Measurements from ENCODE around the gene PIP5K1B. TPM values are rescaled to one million over a fixed set of nuclear protein-coding genes. Genes with fewer than 3 reads are reported as not detected.

The PIP5K1B gene
- total and polyA plus RNA-seq, 2 experiments from 2014 or later: 3.7 to 10.2 TPM

DNA sequence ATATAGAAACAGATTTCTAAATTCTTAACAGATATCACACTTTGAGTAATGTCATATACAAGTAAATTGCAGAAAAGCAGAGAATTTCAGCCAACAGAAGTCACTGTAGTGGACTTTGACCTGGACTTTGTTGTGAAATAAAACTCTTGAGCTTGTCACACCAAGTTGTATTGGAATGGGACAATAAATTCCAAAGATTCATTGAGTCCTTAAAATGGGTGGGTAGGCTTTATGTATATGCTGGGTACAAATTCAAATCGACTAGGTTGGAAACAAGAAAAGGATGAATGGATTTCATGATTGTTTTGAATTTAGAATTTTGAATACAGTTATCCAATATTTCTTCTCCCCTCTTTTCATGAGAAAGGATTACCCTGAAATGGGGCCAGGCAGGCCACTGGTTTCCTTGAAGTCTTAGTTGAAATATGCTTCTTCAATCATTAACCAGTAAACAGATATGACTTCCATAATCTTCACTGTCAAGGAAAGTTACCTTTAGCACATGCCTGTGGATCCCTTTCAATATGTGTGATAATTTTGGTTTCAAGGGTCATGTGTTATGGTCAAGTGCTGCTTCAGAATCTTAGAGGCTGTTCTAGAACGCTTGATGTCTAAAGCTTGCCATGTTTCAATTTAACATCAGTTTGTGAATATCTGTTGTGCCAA is 25.7 kb downstream of the PIP5K1B start:
- H3K9me2 ChIP-seq (replicated peaks; ENCODE audit: insufficient read depth): no peaks in the 10 kb centered on the region
- 73% methylated on average over 2 of the region's 2 CpGs for WGBS (ENCODE audit: low lambda C conversion rate, missing lambda C conversion rate)
- H3K27ac ChIP-seq: peak overlapping the region; percentile 79
- DNase-seq (ENCODE audit: low spot score): peak; percentile 43
- H3K36me3 ChIP-seq (replicated peaks; ENCODE audit: insufficient read depth, low read depth): no peaks in the 10 kb centered on the region
- TF ChIP-seq EZH2 (IDR thresholded peaks at IDR 0.05; ENCODE audit: borderline replicate concordance) (no peak), EZH2phosphoT487 (IDR thresholded peaks at IDR 0.05; ENCODE audit: low read depth, severe bottlenecking, unreplicated experiment) (no peak)
- TF ChIP-seq, protein P1, sequence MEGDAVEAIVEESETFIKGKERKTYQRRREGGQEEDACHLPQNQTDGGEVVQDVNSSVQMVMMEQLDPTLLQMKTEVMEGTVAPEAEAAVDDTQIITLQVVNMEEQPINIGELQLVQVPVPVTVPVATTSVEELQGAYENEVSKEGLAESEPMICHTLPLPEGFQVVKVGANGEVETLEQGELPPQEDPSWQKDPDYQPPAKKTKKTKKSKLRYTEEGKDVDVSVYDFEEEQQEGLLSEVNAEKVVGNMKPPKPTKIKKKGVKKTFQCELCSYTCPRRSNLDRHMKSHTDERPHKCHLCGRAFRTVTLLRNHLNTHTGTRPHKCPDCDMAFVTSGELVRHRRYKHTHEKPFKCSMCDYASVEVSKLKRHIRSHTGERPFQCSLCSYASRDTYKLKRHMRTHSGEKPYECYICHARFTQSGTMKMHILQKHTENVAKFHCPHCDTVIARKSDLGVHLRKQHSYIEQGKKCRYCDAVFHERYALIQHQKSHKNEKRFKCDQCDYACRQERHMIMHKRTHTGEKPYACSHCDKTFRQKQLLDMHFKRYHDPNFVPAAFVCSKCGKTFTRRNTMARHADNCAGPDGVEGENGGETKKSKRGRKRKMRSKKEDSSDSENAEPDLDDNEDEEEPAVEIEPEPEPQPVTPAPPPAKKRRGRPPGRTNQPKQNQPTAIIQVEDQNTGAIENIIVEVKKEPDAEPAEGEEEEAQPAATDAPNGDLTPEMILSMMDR (IDR thresholded peaks at IDR 0.05; ENCODE audit: poor library complexity): no peak
- H3K9me3 ChIP-seq (ENCODE audit: low read depth): no peaks in the 10 kb centered on the region
- H2AFZ ChIP-seq: no peak overlapping the region
- H3K27me3 ChIP-seq: no peaks in the 10 kb centered on the region
- H3K4me3 ChIP-seq: no peak overlapping the region
- peak overlapping the region; percentile 58 for H3K4me2 ChIP-seq
- peaks cover 33% of the 10 kb centered on the region for H3K79me2 ChIP-seq
- H3K4me1 ChIP-seq (ENCODE audit: insufficient read depth): peaks cover 20% of the 10 kb centered on the region
- no peaks in the 10 kb centered on the region for H4K20me1 ChIP-seq (ENCODE audit: insufficient read depth, poor library complexity, severe bottlenecking)

GRCh38 chr9:68731857-68732256 is 26.8 kb downstream of the PIP5K1B start:
- Histone ChIP-seq H3K79me2 (peaks cover 30% of the 10 kb centered on the region), H3K9me2 (replicated peaks; ENCODE audit: insufficient read depth) (no peaks in the 10 kb centered on the region)
- 47% methylated on average over 5 of the region's 5 CpGs for WGBS (ENCODE audit: low lambda C conversion rate, missing lambda C conversion rate)

DNA sequence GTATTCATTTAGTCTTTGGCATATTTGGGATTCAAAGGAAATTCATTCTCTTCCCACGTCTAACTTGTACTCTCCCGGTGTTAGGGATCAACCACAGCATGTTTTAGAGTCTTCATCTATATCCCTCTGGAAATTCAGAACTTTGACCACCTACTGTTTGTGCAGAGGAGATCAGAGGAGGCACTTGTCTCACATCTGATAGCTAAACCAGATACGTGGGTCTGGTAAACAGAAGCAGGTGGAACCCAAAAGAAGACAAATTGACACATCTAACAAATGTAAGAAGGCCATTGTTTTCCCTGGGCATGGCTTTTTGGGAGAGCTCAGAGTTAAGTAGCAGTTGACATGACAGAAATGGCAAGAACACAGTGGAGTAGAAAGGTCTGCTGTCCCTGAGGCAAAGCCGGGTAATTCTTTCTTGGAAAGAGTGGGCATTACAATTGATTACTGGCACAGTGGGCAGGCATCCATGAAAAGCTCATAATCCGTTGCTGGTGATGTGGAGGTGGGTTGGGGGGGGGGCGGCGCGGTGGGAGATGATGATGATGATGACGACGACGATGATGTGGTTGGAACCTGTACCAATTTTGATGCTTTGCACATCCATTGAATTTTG is 27.5 kb downstream of the PIP5K1B start:
- peak overlapping the region; percentile 58 for H3K4me2 ChIP-seq
- H3K9me3 ChIP-seq (ENCODE audit: low read depth): no peaks in the 10 kb centered on the region
- no peak overlapping the region for H3K4me3 ChIP-seq
- no peak for DNase-seq (ENCODE audit: low spot score)
- 69% methylated on average over 9 of the region's 11 CpGs for WGBS (ENCODE audit: low lambda C conversion rate, missing lambda C conversion rate)
- H3K36me3 ChIP-seq (replicated peaks; ENCODE audit: insufficient read depth, low read depth): no peaks in the 10 kb centered on the region
- H3K79me2 ChIP-seq: peaks cover 32% of the 10 kb centered on the region
- H4K20me1 ChIP-seq (ENCODE audit: insufficient read depth, poor library complexity, severe bottlenecking): no peaks in the 10 kb centered on the region
- peaks cover 20% of the 10 kb centered on the region for H3K4me1 ChIP-seq (ENCODE audit: insufficient read depth)
- H3K9me2 ChIP-seq (replicated peaks; ENCODE audit: insufficient read depth): no peaks in the 10 kb centered on the region
- H2AFZ ChIP-seq: no peak overlapping the region
- no peaks in the 10 kb centered on the region for H3K27me3 ChIP-seq
- TF ChIP-seq, protein P1 (IDR thresholded peaks at IDR 0.05; ENCODE audit: poor library complexity): no peak
- TF ChIP-seq EZH2phosphoT487 (IDR thresholded peaks at IDR 0.05; ENCODE audit: low read depth, severe bottlenecking, unreplicated experiment) (no peak), EZH2 (IDR thresholded peaks at IDR 0.05; ENCODE audit: borderline replicate concordance) (no peak)
- H3K27ac ChIP-seq: peak overlapping the region; percentile 79

More at GRCh38 chr9:68731857-68732256, 26.8 kb downstream of the PIP5K1B start:
- Histone ChIP-seq H2AFZ (no peak overlapping the region), H3K4me2 (peak overlapping the region; percentile 58), H3K9me3 (ENCODE audit: low read depth) (no peaks in the 10 kb centered on the region), H3K36me3 (replicated peaks; ENCODE audit: insufficient read depth, low read depth) (no peaks in the 10 kb centered on the region), H3K4me1 (ENCODE audit: insufficient read depth) (peaks cover 20% of the 10 kb centered on the region), H3K4me3 (no peak overlapping the region), H3K27ac (peak overlapping the region; percentile 79), H4K20me1 (ENCODE audit: insufficient read depth, poor library complexity, severe bottlenecking) (no peaks in the 10 kb centered on the region), H3K27me3 (no peaks in the 10 kb centered on the region)
- TF ChIP-seq EZH2 (IDR thresholded peaks at IDR 0.05; ENCODE audit: borderline replicate concordance) (no peak), EZH2phosphoT487 (IDR thresholded peaks at IDR 0.05; ENCODE audit: low read depth, severe bottlenecking, unreplicated experiment) (no peak)
- TF ChIP-seq, protein P1 (IDR thresholded peaks at IDR 0.05; ENCODE audit: poor library complexity): no peak
- no peak for DNase-seq (ENCODE audit: low spot score)

Measured in hepatocyte (in vitro differentiated cells).